K562 (cell line): ENCODE results near the gene KIR3DL2. TPM values are rescaled to one million over a fixed set of nuclear protein-coding genes. Genes with fewer than 3 reads are reported as not detected.

Experiments
- E2F3 ChIP-seq: fragments of 250-450 bp; sonication (Bioruptor Pico); IDR thresholded peaks from 2 replicates; pipeline ENCODE4 v1.4.0; 2020; ENCODE audit warnings: mild to moderate bottlenecking
- KLF16 ChIP-seq: IDR thresholded peaks from 2 replicates; pipeline ENCODE4 v1.6.1; 2016; ENCODE audit warnings: antibody characterized with exemption
- MTA2 ChIP-seq: fragments of 450-650 bp; IDR thresholded peaks from 2 replicates; pipeline ENCODE4 v1.6.1; 2016; ENCODE audit warnings: low read depth
- NR2C2 ChIP-seq, 2 experiments: fragments of 200-800 bp in 1 of 2; sonication (Bioruptor generic) in 1 of 2; sonication (generic) in 1 of 2; formaldehyde crosslinking in 1 of 2; IDR thresholded peaks; 2 replicates each; pipeline versions ENCODE4 v1.6.1 to v1.8.0; 2016 to 2022; ENCODE audit warnings: mild to moderate bottlenecking in 1 of 2, missing compliant biosample characterization in 1 of 2, missing genetic modification characterization in 1 of 2, missing genetic modification reagents in 1 of 2
- RNF2 ChIP-seq: sonication (generic); IDR thresholded peaks from 2 replicates; pipeline ENCODE4 v1.6.1; 2016
- TBL1XR1 ChIP-seq, 2 experiments: IDR thresholded peaks; 2 replicates each; pipeline ENCODE4 v1.6.1; 2012; ENCODE audit warnings: improper control_type of control experiment in 2 of 2, low read length in 2 of 2, mild to moderate bottlenecking in 1 of 2
- TEAD4 ChIP-seq, 2 experiments: sonication (generic) in 1 of 2; formaldehyde crosslinking in 1 of 2; IDR thresholded peaks; 2 replicates each; pipeline versions ENCODE4 v1.6.1 to v1.8.0; 2012 to 2022; ENCODE audit warnings: borderline replicate concordance in 1 of 2, inconsistent platforms in 1 of 2, low read length in 1 of 2, mild to moderate bottlenecking in 1 of 2, missing genetic modification reagents in 1 of 2
- ZNF212 ChIP-seq: fragments of 450-650 bp; formaldehyde crosslinking; IDR thresholded peaks from 2 replicates; pipeline ENCODE4 v1.4.0; 2020; ENCODE audit warnings: mild to moderate bottlenecking
- polyA plus RNA-seq, 8 experiments: library from polyadenylated mRNA; depleted of rRNA in 4 of 8; stranded (reverse) in 5 of 8; unstranded in 3 of 8; fragments of >200 nt; fragmentation: Nextera tagmentation in 2 of 8; fragmentation: Illumina TruSeq in 1 of 8; extraction: Ambion mirVana in 2 of 8; extraction: Trizol in 1 of 8; gene quantifications; 2 replicates each; pipeline versions ENCODE4 v1.2.1 to v1.2.3, GENCODE V29; 2011 to 2014; ENCODE audit warnings: inconsistent platforms in 1 of 8, missing spikeins in 1 of 8
- total RNA-seq, 7 experiments: library from RNA; depleted of rRNA in 6 of 7; stranded (reverse); fragments of >200 nt in 6 of 7; fragmentation: Illumina TruSeq in 2 of 7; extraction: Trizol in 2 of 7; gene quantifications; 2 replicates each; pipeline versions ENCODE4 v1.2.1 to v1.2.3, GENCODE V29; 2011 to 2021; ENCODE audit warnings: low replicate concordance in 1 of 7
- TF ChIP-seq, protein P1 (sequence below): fragments of 450-650 bp; IDR thresholded peaks from 2 replicates; pipeline ENCODE4 v1.6.1; 2017; ENCODE audit warnings: mild to moderate bottlenecking, moderate library complexity
- TF ChIP-seq, protein P2 (sequence below): fragments of 250-450 bp; sonication (Bioruptor Pico); IDR thresholded peaks from 2 replicates; pipeline ENCODE4 v1.4.0; 2020
- TF ChIP-seq, protein P3 (sequence below): fragments of 450-650 bp; IDR thresholded peaks from 2 replicates; pipeline ENCODE4 v1.6.1; 2018; ENCODE audit not compliant: partially characterized antibody
- TF ChIP-seq, protein P4 (sequence below): fragments of 450-650 bp; conservative IDR thresholded peaks from 2 replicates; pipeline ENCODE4 v1.6.1; 2016; ENCODE audit warnings: missing genetic modification characterization, low read depth, mild to moderate bottlenecking, missing compliant biosample characterization, moderate library complexity

The KIR3DL2 gene
- total and polyA plus RNA-seq, 9 of the 15 experiments (the other 6 are each of a cell fraction or from before 2014, with no cell fraction given), result not detected

GRCh38 chr19:54905421-54905802 lies 55.2 kb downstream of the KIR3DL2 start (continued):
- TF ChIP-seq TBL1XR1 (IDR thresholded peaks at IDR 0.05; ENCODE audit: low read length in 2 of 2), result no peak
- no peak for TF ChIP-seq NR2C2 (CRISPR knock-in tag; IDR thresholded peaks at IDR 0.05)
- no peak for TF ChIP-seq NR2C2 (tag; IDR thresholded peaks at IDR 0.05)
- TF ChIP-seq, protein P1, sequence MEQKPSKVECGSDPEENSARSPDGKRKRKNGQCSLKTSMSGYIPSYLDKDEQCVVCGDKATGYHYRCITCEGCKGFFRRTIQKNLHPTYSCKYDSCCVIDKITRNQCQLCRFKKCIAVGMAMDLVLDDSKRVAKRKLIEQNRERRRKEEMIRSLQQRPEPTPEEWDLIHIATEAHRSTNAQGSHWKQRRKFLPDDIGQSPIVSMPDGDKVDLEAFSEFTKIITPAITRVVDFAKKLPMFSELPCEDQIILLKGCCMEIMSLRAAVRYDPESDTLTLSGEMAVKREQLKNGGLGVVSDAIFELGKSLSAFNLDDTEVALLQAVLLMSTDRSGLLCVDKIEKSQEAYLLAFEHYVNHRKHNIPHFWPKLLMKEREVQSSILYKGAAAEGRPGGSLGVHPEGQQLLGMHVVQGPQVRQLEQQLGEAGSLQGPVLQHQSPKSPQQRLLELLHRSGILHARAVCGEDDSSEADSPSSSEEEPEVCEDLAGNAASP, result no peak
- TF ChIP-seq KLF16, result 0 out of 2 replicates have a peak, but pooled peaks have one; percentile 35
- no peak for TF ChIP-seq ZNF212 (CRISPR knock-in tag)
- peak; percentile 53; the same call in 1 of the 2 replicates for TF ChIP-seq MTA2
- TF ChIP-seq E2F3 (CRISPR knock-in tag), result no peak
- peak; percentile 59; the same call in 1 of the 2 replicates for TF ChIP-seq RNF2
- TF ChIP-seq, protein P2, sequence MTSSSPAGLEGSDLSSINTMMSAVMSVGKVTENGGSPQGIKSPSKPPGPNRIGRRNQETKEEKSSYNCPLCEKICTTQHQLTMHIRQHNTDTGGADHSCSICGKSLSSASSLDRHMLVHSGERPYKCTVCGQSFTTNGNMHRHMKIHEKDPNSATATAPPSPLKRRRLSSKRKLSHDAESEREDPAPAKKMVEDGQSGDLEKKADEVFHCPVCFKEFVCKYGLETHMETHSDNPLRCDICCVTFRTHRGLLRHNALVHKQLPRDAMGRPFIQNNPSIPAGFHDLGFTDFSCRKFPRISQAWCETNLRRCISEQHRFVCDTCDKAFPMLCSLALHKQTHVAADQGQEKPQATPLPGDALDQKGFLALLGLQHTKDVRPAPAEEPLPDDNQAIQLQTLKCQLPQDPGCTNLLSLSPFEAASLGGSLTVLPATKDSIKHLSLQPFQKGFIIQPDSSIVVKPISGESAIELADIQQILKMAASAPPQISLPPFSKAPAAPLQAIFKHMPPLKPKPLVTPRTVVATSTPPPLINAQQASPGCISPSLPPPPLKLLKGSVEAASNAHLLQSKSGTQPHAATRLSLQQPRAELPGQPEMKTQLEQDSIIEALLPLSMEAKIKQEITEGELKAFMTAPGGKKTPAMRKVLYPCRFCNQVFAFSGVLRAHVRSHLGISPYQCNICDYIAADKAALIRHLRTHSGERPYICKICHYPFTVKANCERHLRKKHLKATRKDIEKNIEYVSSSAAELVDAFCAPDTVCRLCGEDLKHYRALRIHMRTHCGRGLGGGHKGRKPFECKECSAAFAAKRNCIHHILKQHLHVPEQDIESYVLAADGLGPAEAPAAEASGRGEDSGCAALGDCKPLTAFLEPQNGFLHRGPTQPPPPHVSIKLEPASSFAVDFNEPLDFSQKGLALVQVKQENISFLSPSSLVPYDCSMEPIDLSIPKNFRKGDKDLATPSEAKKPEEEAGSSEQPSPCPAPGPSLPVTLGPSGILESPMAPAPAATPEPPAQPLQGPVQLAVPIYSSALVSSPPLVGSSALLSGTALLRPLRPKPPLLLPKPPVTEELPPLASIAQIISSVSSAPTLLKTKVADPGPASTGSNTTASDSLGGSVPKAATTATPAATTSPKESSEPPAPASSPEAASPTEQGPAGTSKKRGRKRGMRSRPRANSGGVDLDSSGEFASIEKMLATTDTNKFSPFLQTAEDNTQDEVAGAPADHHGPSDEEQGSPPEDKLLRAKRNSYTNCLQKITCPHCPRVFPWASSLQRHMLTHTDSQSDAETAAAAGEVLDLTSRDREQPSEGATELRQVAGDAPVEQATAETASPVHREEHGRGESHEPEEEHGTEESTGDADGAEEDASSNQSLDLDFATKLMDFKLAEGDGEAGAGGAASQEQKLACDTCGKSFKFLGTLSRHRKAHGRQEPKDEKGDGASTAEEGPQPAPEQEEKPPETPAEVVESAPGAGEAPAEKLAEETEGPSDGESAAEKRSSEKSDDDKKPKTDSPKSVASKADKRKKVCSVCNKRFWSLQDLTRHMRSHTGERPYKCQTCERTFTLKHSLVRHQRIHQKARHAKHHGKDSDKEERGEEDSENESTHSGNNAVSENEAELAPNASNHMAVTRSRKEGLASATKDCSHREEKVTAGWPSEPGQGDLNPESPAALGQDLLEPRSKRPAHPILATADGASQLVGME (CRISPR knock-in tag), result no peak
- TF ChIP-seq TEAD4 (IDR thresholded peaks at IDR 0.05; ENCODE audit: low read length), result peak; percentile 81
- TF ChIP-seq TEAD4 (CRISPR knock-in tag; IDR thresholded peaks at IDR 0.05; ENCODE audit: borderline replicate concordance), result no peak
- TF ChIP-seq, protein P3, sequence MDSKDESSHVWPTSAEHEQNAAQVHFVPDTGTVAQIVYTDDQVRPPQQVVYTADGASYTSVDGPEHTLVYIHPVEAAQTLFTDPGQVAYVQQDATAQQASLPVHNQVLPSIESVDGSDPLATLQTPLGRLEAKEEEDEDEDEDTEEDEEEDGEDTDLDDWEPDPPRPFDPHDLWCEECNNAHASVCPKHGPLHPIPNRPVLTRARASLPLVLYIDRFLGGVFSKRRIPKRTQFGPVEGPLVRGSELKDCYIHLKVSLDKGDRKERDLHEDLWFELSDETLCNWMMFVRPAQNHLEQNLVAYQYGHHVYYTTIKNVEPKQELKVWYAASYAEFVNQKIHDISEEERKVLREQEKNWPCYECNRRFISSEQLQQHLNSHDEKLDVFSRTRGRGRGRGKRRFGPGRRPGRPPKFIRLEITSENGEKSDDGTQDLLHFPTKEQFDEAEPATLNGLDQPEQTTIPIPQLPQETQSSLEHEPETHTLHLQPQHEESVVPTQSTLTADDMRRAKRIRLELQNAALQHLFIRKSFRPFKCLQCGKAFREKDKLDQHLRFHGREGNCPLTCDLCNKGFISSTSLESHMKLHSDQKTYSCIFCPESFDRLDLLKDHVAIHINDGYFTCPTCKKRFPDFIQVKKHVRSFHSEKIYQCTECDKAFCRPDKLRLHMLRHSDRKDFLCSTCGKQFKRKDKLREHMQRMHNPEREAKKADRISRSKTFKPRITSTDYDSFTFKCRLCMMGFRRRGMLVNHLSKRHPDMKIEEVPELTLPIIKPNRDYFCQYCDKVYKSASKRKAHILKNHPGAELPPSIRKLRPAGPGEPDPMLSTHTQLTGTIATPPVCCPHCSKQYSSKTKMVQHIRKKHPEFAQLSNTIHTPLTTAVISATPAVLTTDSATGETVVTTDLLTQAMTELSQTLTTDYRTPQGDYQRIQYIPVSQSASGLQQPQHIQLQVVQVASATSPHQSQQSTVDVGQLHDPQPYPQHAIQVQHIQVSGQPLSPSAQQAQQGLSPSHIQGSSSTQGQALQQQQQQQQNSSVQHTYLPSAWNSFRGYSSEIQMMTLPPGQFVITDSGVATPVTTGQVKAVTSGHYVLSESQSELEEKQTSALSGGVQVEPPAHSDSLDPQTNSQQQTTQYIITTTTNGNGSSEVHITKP, result no peak
- TF ChIP-seq, protein P4, sequence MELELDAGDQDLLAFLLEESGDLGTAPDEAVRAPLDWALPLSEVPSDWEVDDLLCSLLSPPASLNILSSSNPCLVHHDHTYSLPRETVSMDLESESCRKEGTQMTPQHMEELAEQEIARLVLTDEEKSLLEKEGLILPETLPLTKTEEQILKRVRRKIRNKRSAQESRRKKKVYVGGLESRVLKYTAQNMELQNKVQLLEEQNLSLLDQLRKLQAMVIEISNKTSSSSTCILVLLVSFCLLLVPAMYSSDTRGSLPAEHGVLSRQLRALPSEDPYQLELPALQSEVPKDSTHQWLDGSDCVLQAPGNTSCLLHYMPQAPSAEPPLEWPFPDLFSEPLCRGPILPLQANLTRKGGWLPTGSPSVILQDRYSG (tag), result no peak
